ENCODE results near the gene TCERG1.
"Not testable (repeated sequence)": the region's sequence is repeated elsewhere in the genome, so short reads cannot be mapped to it uniquely, and the experiment has no call there.

TCERG1 gene

DNA sequence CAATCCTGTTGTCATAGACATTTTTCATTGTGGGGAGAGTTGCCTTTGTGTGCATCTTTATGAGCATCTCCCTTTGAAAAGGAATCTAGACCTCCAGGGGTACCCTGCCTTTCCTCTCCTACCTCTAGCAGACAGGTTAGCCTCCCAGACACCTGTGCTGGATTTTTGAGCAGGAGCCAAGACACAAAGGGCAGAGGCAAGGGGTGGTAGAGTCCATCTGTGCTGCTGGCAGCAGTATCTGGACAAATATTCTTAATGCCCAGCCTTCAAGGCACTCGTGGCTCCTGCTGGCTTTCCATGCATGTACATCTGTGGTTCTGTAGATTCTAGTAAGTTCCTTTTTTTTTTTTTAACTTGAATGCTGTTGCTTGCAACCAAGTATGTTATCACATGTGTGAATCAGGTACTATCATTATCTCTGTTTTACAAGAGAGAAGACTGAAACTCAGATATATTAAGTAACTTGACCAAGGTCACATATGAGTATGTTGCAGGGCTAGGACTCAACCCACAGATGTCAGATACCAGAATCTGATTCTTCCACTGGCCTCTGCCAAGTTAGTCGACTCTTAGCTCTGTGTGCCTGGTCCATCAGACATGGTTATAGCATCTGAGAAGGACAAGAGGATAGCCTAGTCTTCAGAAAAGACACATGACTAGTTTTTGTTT lies 101.8 kb downstream of the TCERG1 start:
- DNase-seq (ENCODE audit: low read depth in 2 of 2), result no peak
- H3K4me3 ChIP-seq (replicated peaks in 1 of 2; ENCODE audit: low read depth in 2 of 2, low read length in 2 of 2), result no peak overlapping the region
- TF ChIP-seq CTCF (IDR thresholded peaks at IDR 0.05; ENCODE audit: low read depth, low read length), result no peak

GRCh38 chr5:146549615-146550014 lies 102.5 kb downstream of the TCERG1 start:
- no peak for DNase-seq (ENCODE audit: low read depth in 2 of 2)
- H3K4me3 ChIP-seq (replicated peaks in 1 of 2; ENCODE audit: low read depth in 2 of 2, low read length in 2 of 2), result no peak overlapping the region
- TF ChIP-seq CTCF (IDR thresholded peaks at IDR 0.05; ENCODE audit: low read depth, low read length), result no peak

GRCh38 chr5:146553446-146553845 lies 106.3 kb downstream of the TCERG1 start:
- no peak for TF ChIP-seq CTCF (IDR thresholded peaks at IDR 0.05; ENCODE audit: low read depth, low read length)
- H3K4me3 ChIP-seq (replicated peaks in 1 of 2; ENCODE audit: low read depth in 2 of 2, low read length in 2 of 2), result no peak overlapping the region
- no peak for DNase-seq (ENCODE audit: low read depth in 2 of 2)

DNA sequence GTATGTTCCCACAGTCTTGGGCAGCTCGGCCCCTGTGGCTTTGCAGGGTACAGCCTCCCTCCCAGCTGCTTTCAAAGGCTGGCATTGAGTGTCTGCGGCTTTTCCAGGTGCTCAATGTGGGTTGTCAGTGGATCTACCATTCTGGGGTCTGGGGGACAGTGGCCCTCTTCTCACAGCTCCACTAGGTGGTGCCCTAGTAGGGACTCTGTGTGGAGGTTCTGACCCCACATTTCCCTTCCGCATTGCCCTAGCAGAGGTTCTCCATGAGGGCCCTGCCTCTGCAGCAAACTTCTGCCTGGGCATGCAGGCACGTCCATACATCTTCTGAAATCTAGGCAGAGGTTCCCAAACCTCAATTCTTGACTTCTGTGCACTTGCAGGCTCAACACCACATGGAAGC lies 109.8 kb downstream of the TCERG1 start:
- not testable (repeated sequence) for DNase-seq (ENCODE audit: low read depth in 2 of 2); H3K4me3 ChIP-seq (replicated peaks in 1 of 2; ENCODE audit: low read depth in 2 of 2, low read length in 2 of 2)

GRCh38 chr5:146560205-146560812 lies 113.2 kb downstream of the TCERG1 start:
- DNase-seq (ENCODE audit: low read depth in 2 of 2), result peak in 1 of 2 donors; percentile 10
- H3K4me3 ChIP-seq (replicated peaks in 1 of 2; ENCODE audit: low read depth in 2 of 2, low read length in 2 of 2), result no peak overlapping the region
- TF ChIP-seq CTCF (IDR thresholded peaks at IDR 0.05; ENCODE audit: low read depth, low read length), result no peak
